Fibroblast of pulmonary artery (primary cell): ENCODE results near the gene PNLIPRP3.

ENCODE experiments used
- DNase-seq: peaks from one replicate; pipeline ENCODE4 v3.0.0-alpha.2; 2010; ENCODE audit warnings: low read depth
- H3K4me3 ChIP-seq: replicated peaks from 2 replicates; pipeline ENCODE4 v1.5.1; 2011; ENCODE audit warnings: low read depth, mild to moderate bottlenecking, control low read depth, low read length, moderate library complexity
- CTCF ChIP-seq: IDR thresholded peaks from 2 replicates; pipeline ENCODE4 v1.5.1; 2011; ENCODE audit warnings: mild to moderate bottlenecking, control low read depth, low read length, inconsistent platforms; ENCODE audit errors: missing control alignments

The PNLIPRP3 gene

DNA sequence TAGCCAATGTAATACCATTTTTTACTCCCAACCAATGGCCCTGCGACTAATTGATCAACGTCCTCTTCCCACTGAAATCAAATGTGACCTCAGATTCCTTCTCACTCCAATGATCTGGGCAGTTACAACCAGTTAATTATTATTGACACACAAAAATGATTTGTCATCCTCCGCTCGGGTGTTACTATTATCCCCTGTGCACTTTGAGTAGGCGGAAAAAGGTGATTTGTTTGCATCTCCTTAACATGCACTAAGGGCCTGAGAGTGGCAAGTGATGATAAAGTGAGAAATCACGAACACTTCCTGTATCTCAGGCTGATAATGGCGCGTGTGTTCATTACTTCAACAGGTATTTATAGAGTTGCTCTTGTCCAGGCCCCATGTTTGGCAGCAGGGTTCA lies 77.1 kb downstream of the PNLIPRP3 start:
- no peak overlapping the region for H3K4me3 ChIP-seq
- DNase-seq = no peak
- TF ChIP-seq CTCF = no peak

- DNase-seq = no peak
- no peak for TF ChIP-seq CTCF
- H3K4me3 ChIP-seq = no peak overlapping the region
Measured at GRCh38 chr10:116510565-116510964, 82.9 kb downstream of the PNLIPRP3 start.

DNA sequence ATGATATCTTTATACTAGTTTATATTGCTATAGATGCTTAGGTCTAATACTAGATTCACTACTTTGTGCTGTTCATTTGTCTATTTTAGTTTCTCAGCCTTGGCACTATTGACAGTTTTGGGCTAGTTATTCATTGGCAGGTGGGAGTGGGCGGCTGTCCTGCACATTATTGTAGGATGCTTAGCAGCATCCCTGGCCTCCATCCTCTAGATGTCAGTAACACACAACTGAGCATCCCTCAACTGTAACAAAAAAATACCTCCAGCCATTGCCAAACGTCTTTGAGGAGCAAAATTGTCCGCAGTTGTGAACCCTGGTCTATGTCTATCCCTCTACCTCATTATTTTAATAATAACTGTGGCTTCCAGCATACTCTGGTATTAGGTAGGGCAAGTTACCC lies 83.7 kb downstream of the PNLIPRP3 start:
- TF ChIP-seq CTCF = no peak
- H3K4me3 ChIP-seq = no peak overlapping the region
- no peak for DNase-seq

DNA sequence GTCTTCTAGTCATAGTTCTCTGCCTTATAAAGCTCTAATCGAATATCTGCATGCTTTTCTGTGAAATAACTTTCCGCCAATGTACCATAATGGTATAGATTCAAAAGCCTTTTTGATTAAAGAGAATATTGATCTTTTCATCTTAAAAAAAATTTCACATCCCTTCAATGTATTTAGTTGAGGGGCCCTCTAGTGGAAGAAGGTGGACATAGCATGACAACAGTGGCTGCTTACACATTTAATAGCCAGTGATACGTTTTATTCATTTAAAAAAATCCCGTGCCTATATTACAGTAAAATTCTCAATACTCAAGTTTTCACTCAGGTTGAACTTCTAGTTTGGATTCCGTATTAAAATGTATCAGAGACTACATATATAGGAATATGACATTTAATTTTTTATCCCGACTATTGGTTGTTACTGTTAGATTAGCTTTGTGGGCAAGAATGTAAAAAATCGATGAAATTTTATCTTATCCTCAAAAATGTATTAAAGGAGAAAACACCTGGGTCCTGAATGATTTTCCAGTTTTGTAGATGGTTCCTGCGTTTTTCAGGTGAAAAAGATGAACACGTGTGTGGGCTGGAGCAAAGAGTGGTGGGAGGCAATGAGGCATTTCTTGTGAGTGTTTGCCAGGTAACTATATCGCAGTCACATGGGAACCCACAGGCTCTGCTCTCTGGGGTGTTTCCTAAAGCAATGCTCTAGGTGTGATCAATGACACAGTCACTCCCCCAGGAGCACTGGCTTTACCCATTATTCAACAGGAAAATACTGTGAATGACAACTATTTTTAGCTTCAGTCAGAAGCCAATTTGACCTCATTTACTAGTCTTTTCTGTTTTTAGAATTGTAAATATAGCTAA lies 94.0 kb downstream of the PNLIPRP3 start:
- H3K4me3 ChIP-seq = no peak overlapping the region
- peak; percentile 86 for TF ChIP-seq CTCF
- peak; percentile 62 for DNase-seq

GRCh38 chr10:116522803-116523381 lies 95.2 kb downstream of the PNLIPRP3 start:
- TF ChIP-seq CTCF = no peak
- H3K4me3 ChIP-seq = no peak overlapping the region
- DNase-seq = no peak

GRCh38 chr10:116524736-116525135 lies 97.1 kb downstream of the PNLIPRP3 start:
- no peak for TF ChIP-seq CTCF
- no peak for DNase-seq
- no peak overlapping the region for H3K4me3 ChIP-seq
